ENCODE measurements around the gene BCAS4. TPM values are rescaled to one million over a fixed set of nuclear protein-coding genes. Genes with fewer than 3 reads are reported as not detected.

Gene BCAS4
- total and polyA plus RNA-seq, 4 donors, result 4.3 to 5.7 (median 5.0) TPM

GRCh38 chr20:50901301-50901700, 106.4 kb downstream of the BCAS4 start:
- DNase-seq (no peak), ATAC-seq (ENCODE audit: insufficient read depth, low FRiP score) (no peak)
- 88 to 96% methylated on average over 1 of the region's 1 CpG for WGBS, 2 donors
- Histone ChIP-seq H3K9me3 (ENCODE audit: control insufficient read depth in 4 of 4, insufficient read depth in 3 of 4, low read length in 3 of 4) (no peaks in the 10 kb centered on the region), H3K4me3 (no peak overlapping the region), H3K27ac (ENCODE audit: low read depth in 1 of 2, low read length in 1 of 2) (no peak overlapping the region), H3K4me1 (ENCODE audit: control insufficient read depth in 5 of 5, insufficient read depth in 5 of 5, low read length in 5 of 5) (peaks cover 3 to 17% (median 13%) of the 10 kb centered on the region in 5 donors), H3K36me3 (ENCODE audit: control insufficient read depth in 4 of 4, insufficient read depth in 4 of 4, low read length in 4 of 4) (peaks cover 7 to 41% (median 18%) of the 10 kb centered on the region in 4 donors), H3K9ac (ENCODE audit: insufficient read depth in 1 of 2, low read length in 2 of 2) (no peak overlapping the region), H3K27me3 (ENCODE audit: control insufficient read depth in 3 of 3, insufficient read depth in 3 of 3, low read length in 2 of 3) (no peaks in the 10 kb centered on the region)
- TF ChIP-seq, protein P1, sequence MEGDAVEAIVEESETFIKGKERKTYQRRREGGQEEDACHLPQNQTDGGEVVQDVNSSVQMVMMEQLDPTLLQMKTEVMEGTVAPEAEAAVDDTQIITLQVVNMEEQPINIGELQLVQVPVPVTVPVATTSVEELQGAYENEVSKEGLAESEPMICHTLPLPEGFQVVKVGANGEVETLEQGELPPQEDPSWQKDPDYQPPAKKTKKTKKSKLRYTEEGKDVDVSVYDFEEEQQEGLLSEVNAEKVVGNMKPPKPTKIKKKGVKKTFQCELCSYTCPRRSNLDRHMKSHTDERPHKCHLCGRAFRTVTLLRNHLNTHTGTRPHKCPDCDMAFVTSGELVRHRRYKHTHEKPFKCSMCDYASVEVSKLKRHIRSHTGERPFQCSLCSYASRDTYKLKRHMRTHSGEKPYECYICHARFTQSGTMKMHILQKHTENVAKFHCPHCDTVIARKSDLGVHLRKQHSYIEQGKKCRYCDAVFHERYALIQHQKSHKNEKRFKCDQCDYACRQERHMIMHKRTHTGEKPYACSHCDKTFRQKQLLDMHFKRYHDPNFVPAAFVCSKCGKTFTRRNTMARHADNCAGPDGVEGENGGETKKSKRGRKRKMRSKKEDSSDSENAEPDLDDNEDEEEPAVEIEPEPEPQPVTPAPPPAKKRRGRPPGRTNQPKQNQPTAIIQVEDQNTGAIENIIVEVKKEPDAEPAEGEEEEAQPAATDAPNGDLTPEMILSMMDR (IDR thresholded peaks at IDR 0.05; ENCODE audit: control extremely low read depth, extremely low read depth), result no peak

GRCh38 chr20:50903353-50904051, 108.6 kb downstream of the BCAS4 start:
- Histone ChIP-seq H3K4me1 (ENCODE audit: control insufficient read depth in 5 of 5, insufficient read depth in 5 of 5, low read length in 5 of 5) (peaks cover 5 to 18% (median 17%) of the 10 kb centered on the region in 5 donors), H3K9ac (ENCODE audit: insufficient read depth in 1 of 2, low read length in 2 of 2) (no peak overlapping the region), H3K27me3 (ENCODE audit: control insufficient read depth in 3 of 3, insufficient read depth in 3 of 3, low read length in 2 of 3) (no peaks in the 10 kb centered on the region), H3K4me3 (no peak overlapping the region), H3K27ac (ENCODE audit: low read depth in 1 of 2, low read length in 1 of 2) (no peak overlapping the region), H3K36me3 (ENCODE audit: control insufficient read depth in 4 of 4, insufficient read depth in 4 of 4, low read length in 4 of 4) (peaks cover 7 to 35% (median 12%) of the 10 kb centered on the region in 4 donors), H3K9me3 (ENCODE audit: control insufficient read depth in 4 of 4, insufficient read depth in 3 of 4, low read length in 3 of 4) (no peaks in the 10 kb centered on the region)
- DNase-seq (no peak), ATAC-seq (ENCODE audit: insufficient read depth, low FRiP score) (no peak)
- WGBS, 2 donors, result 80 to 84% methylated on average over 8 of the region's 8 CpGs
- TF ChIP-seq, protein P1 (IDR thresholded peaks at IDR 0.05; ENCODE audit: control extremely low read depth, extremely low read depth), result no peak

DNA sequence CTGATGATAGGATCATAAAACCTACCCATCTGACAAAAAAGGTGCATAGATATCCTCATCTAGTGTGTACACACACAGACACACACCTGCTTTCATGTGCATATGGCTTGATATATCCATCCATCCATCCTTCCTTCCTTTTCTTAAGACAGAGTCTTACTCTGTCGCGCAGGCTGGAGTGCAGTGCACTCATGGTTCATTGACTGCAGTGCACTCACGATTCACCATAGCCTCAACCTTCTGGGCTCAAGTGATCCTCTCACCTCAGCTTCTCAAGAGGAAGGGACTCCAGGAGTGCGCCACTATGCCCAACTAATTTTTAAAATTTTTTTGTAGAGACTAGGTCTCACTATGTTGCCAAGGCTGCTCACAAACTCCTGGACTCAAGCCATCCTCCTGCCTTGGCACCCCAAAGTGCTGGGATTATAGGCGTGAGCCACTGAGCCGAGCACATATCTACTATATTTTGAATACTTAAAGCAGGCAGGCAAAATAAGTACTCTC, 109.3 kb downstream of the BCAS4 start:
- WGBS, 2 donors, result 68 to 82% methylated on average over 6 of the region's 6 CpGs
- H3K4me3 ChIP-seq, result no peak overlapping the region
- TF ChIP-seq, protein P1 (IDR thresholded peaks at IDR 0.05; ENCODE audit: control extremely low read depth, extremely low read depth), result no peak
- no peak overlapping the region for H3K27ac ChIP-seq (ENCODE audit: low read depth in 1 of 2, low read length in 1 of 2)
- ATAC-seq (ENCODE audit: insufficient read depth, low FRiP score) (no peak), DNase-seq (no peak)
- no peaks in the 10 kb centered on the region for H3K9me3 ChIP-seq (ENCODE audit: control insufficient read depth in 4 of 4, insufficient read depth in 3 of 4, low read length in 3 of 4)
- H3K36me3 ChIP-seq (ENCODE audit: control insufficient read depth in 4 of 4, insufficient read depth in 4 of 4, low read length in 4 of 4), result peaks cover 7 to 34% (median 10%) of the 10 kb centered on the region in 4 donors
- peak overlapping the region in 1 of 2 donors; percentile 26 for H3K9ac ChIP-seq (ENCODE audit: insufficient read depth in 1 of 2, low read length in 2 of 2)
- H3K4me1 ChIP-seq (ENCODE audit: control insufficient read depth in 5 of 5, insufficient read depth in 5 of 5, low read length in 5 of 5), result peaks cover 5 to 18% (median 17%) of the 10 kb centered on the region in 5 donors
- no peaks in the 10 kb centered on the region for H3K27me3 ChIP-seq (ENCODE audit: control insufficient read depth in 3 of 3, insufficient read depth in 3 of 3, low read length in 2 of 3)
